Natural killer cell (primary cell): ENCODE measurements around the gene FEN1. TPM values are rescaled to one million over a fixed set of nuclear protein-coding genes. Genes with fewer than 3 reads are reported as not detected.

Experiments
- ATAC-seq, 3 donors: fragments of 150-1000 bp in 2 of 3; fragments of 200-7000 bp in 1 of 3; cut with Tn5 transposase; 1 replicate in 1 of 3; 2 replicates in 2 of 3; pipeline ENCODE4 v1.10.0; 2021; ENCODE audit warnings: mild to moderate bottlenecking in 2 of 3, moderate library complexity in 2 of 3
- DNase-seq, 2 donors: peaks; one replicate each; pipeline versions ENCODE4 v3.0.0 to v3.0.0-alpha.2; 2013 to 2021; ENCODE audit warnings: mixed read lengths in 1 of 2
- H3K27ac ChIP-seq: one replicate; pipeline ENCODE4 v1.5.1; 2013; ENCODE audit warnings: mild to moderate bottlenecking, low read length
- H3K27me3 ChIP-seq: one replicate; pipeline ENCODE4 v1.6.1; 2013; ENCODE audit warnings: low read length; ENCODE audit not compliant: control insufficient read depth, insufficient read depth
- H3K36me3 ChIP-seq: one replicate; pipeline ENCODE4 v1.6.1; 2013; ENCODE audit warnings: low read length; ENCODE audit not compliant: control insufficient read depth, insufficient read depth
- H3K4me1 ChIP-seq: one replicate; pipeline ENCODE4 v1.6.1; 2013; ENCODE audit warnings: low read length; ENCODE audit not compliant: control insufficient read depth, insufficient read depth
- H3K4me3 ChIP-seq: one replicate; pipeline ENCODE4 v1.5.1; 2013; ENCODE audit warnings: low read length
- H3K9me3 ChIP-seq: one replicate; pipeline ENCODE4 v1.6.1; 2013; ENCODE audit warnings: low read length; ENCODE audit not compliant: control insufficient read depth, insufficient read depth
- H3K27ac Mint-ChIP-seq, 2 donors: one replicate each; pipeline ENCODE4 v1.8.0; 2022; ENCODE audit warnings: mild to moderate bottlenecking in 2 of 2, mixed read lengths in 2 of 2, moderate library complexity in 1 of 2
- H3K27me3 Mint-ChIP-seq, 2 donors: one replicate each; pipeline ENCODE4 v1.8.0; 2022; ENCODE audit warnings: low read depth in 2 of 2, mixed read lengths in 2 of 2
- H3K36me3 Mint-ChIP-seq: one replicate; pipeline ENCODE4 v1.8.0; 2022; ENCODE audit warnings: mixed read lengths
- H3K4me1 Mint-ChIP-seq, 2 donors: one replicate each; pipeline ENCODE4 v1.8.0; 2022; ENCODE audit warnings: mixed read lengths in 2 of 2
- H3K4me3 Mint-ChIP-seq: one replicate; pipeline ENCODE4 v1.8.0; 2022; ENCODE audit warnings: mild to moderate bottlenecking, moderate library complexity, mixed read lengths
- H3K9me3 Mint-ChIP-seq, 2 donors: one replicate each; pipeline ENCODE4 v1.8.0; 2022; ENCODE audit warnings: mixed read lengths in 2 of 2
- CTCF ChIP-seq: fragments of 200-600 bp; IDR thresholded peaks from one replicate; pipeline ENCODE4 v1.8.0; 2022; ENCODE audit warnings: antibody characterized with exemption
- WGBS: methylation state at CpG from one replicate; pipeline ENCODE4 v1.1.7; 2013; ENCODE audit warnings: missing lambda C conversion rate; ENCODE audit not compliant: insufficient coverage; 5-methylcytosine and 5-hydroxymethylcytosine counted together
- intact Hi-C: fragments of 100-400 bp; cut with micrococcal nuclease; formaldehyde crosslinking; loops from one replicate; pipeline ENCODE4 v1.14.2; 2022
- total RNA-seq, 4 donors: library from RNA; stranded (reverse); fragments of 120-200 nt in 1 of 4; gene quantifications; one replicate each; pipeline versions ENCODE4 v1.2.3 to v1.2.4, GENCODE V29; 2013 to 2022

FEN1 gene
- total RNA-seq, 3 donors from 2014 or later (not counting 1 experiment from before 2014, with no cell fraction given): 14.2 to 17.8 (median 17.5) TPM

- Mint-ChIP-seq H3K27ac (peak overlapping the region; percentile 88 to 97), H3K36me3 (no peaks in the 10 kb centered on the region), H3K27me3 (no peaks in the 10 kb centered on the region), H3K4me1 (peaks cover 37 to 60% of the 10 kb centered on the region in 2 donors), H3K9me3 (no peaks in the 10 kb centered on the region), H3K4me3 (peak overlapping the region; percentile 92)
- H3K9me3 ChIP-seq: no peaks in the 10 kb centered on the region
- peaks cover 32% of the 10 kb centered on the region for H3K4me1 ChIP-seq
- no peak for TF ChIP-seq CTCF
- peak overlapping the region; percentile 42 for H3K27ac ChIP-seq
- no peaks in the 10 kb centered on the region for H3K36me3 ChIP-seq
- H3K27me3 ChIP-seq: no peaks in the 10 kb centered on the region
- ATAC-seq (peak in 1 of 3 donors; percentile 2), DNase-seq (no peak)
- H3K4me3 ChIP-seq: peak overlapping the region; percentile 62
- WGBS: 0% methylated on average over 16 of the region's 16 CpGs
- intact Hi-C loops: loop anchor here (5.0 kb wide), 1 partner anchor 36 kb away; the partner anchor contains the start of genes FEN1 and TMEM258
These were observed 35.6 kb downstream of the FEN1 start for GRCh38 chr11:61828379-61828628.

- intact Hi-C loops: loop anchor here (5.0 kb wide), 1 partner anchor 37 kb away; the partner anchor contains the start of genes FEN1 and TMEM258
- H3K27ac Mint-ChIP-seq: peak overlapping the region; percentile 88 to 97
These were observed 36.1 kb downstream of the FEN1 start for GRCh38 chr11:61828629-61829407.

GRCh38 chr11:61829806-61830205 is 37.1 kb downstream of the FEN1 start:
- intact Hi-C loops: loop anchor here (5.0 kb wide), 1 partner anchor 38 kb away; the partner anchor contains the start of genes FEN1 and TMEM258
- H3K4me3 ChIP-seq: no peak overlapping the region
- H3K36me3 Mint-ChIP-seq: no peaks in the 10 kb centered on the region
- no peaks in the 10 kb centered on the region for H3K27me3 Mint-ChIP-seq
- TF ChIP-seq CTCF: no peak
- no peaks in the 10 kb centered on the region for H3K36me3 ChIP-seq
- no peak for DNase-seq
- WGBS: 98% methylated on average over 4 of the region's 4 CpGs
- no peaks in the 10 kb centered on the region for H3K9me3 ChIP-seq
- H3K4me1 Mint-ChIP-seq: peaks cover 51 to 75% of the 10 kb centered on the region in 2 donors
- no peaks in the 10 kb centered on the region for H3K27me3 ChIP-seq
- no peaks in the 10 kb centered on the region for H3K9me3 Mint-ChIP-seq
- H3K4me3 Mint-ChIP-seq: peak overlapping the region; percentile 92
- no peak overlapping the region for H3K27ac ChIP-seq
- no peak for ATAC-seq
- H3K4me1 ChIP-seq: peaks cover 44% of the 10 kb centered on the region
- H3K27ac Mint-ChIP-seq: peak overlapping the region; percentile 97 to 98

More at GRCh38 chr11:61828629-61829407, 36.1 kb downstream of the FEN1 start:
- Mint-ChIP-seq H3K27me3 (no peaks in the 10 kb centered on the region), H3K4me3 (peak overlapping the region; percentile 92), H3K36me3 (no peaks in the 10 kb centered on the region), H3K4me1 (peaks cover 43 to 65% of the 10 kb centered on the region in 2 donors), H3K9me3 (no peaks in the 10 kb centered on the region)
- peak; percentile 58 for TF ChIP-seq CTCF
- Histone ChIP-seq H3K4me1 (peaks cover 34% of the 10 kb centered on the region), H3K9me3 (no peaks in the 10 kb centered on the region), H3K27ac (peak overlapping the region; percentile 42), H3K27me3 (no peaks in the 10 kb centered on the region), H3K36me3 (no peaks in the 10 kb centered on the region), H3K4me3 (peak overlapping the region; percentile 62)
- peak; percentile 59 to 63 (median 63) for ATAC-seq
- 3% methylated on average over 55 of the region's 55 CpGs for WGBS
- DNase-seq: peak; percentile 47 to 61
